ENCODE data around the gene CUX1. TPM values are rescaled to one million over a fixed set of nuclear protein-coding genes. Genes with fewer than 3 reads are reported as not detected.

CUX1 gene
- total RNA-seq, 4 donors from 2014 or later, result 93.8 to 156 (median 112) TPM

DNA sequence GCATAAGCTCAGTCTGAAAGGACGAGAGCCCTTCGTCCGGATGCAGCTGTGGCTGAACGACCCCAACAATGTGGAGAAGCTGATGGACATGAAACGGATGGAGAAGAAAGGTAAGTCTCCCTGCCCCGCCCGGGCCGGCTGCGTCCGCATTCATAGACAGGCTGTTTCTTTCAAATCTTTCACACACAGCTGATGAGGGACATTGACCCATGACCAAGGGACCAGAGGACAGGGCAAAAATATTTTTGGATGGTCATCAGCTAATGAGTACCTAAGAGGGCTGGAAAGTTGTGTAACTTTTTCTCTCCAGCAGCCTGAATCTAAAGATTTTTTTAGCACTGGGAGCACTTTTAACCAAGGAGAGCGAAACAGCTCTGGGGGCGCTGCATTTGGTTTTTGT lies 416.7 kb downstream of the CUX1 start:
- DNase-seq, result no peak
- no peaks in the 10 kb centered on the region for H3K9me3 ChIP-seq
- H3K4me3 ChIP-seq (replicated peaks in 1 of 3), result no peak overlapping the region
- no peak overlapping the region for H3K27ac ChIP-seq
- H3K36me3 ChIP-seq, result peaks cover 1 to 18% of the 10 kb centered on the region in 2 donors
- H3K4me1 ChIP-seq, result no peaks in the 10 kb centered on the region
- intact Hi-C loops (cut with DNase I), result loop anchor here (10.0 kb wide), 1 partner anchor 419 kb away; the partner anchor contains the start of gene CUX1
- TF ChIP-seq POLR2A (IDR thresholded peaks at IDR 0.05), result no peak
- TF ChIP-seq, protein P1, sequence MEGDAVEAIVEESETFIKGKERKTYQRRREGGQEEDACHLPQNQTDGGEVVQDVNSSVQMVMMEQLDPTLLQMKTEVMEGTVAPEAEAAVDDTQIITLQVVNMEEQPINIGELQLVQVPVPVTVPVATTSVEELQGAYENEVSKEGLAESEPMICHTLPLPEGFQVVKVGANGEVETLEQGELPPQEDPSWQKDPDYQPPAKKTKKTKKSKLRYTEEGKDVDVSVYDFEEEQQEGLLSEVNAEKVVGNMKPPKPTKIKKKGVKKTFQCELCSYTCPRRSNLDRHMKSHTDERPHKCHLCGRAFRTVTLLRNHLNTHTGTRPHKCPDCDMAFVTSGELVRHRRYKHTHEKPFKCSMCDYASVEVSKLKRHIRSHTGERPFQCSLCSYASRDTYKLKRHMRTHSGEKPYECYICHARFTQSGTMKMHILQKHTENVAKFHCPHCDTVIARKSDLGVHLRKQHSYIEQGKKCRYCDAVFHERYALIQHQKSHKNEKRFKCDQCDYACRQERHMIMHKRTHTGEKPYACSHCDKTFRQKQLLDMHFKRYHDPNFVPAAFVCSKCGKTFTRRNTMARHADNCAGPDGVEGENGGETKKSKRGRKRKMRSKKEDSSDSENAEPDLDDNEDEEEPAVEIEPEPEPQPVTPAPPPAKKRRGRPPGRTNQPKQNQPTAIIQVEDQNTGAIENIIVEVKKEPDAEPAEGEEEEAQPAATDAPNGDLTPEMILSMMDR (IDR thresholded peaks at IDR 0.05), result no peak
- 89 to 91% methylated on average over 11 to 12 of the region's 12 CpGs for WGBS, 2 donors
- H3K27me3 ChIP-seq, result no peaks in the 10 kb centered on the region

- no peak overlapping the region for H3K27ac ChIP-seq
- no peak overlapping the region for H3K4me3 ChIP-seq (replicated peaks in 1 of 3)
- intact Hi-C loops (cut with DNase I), result loop anchor here (5.0 to 10.0 kb wide), 3 partner anchors 420 to 633 kb away; partner anchors contain the start of gene CUX1
- H3K4me1 ChIP-seq, result no peaks in the 10 kb centered on the region
- TF ChIP-seq, protein P1 (IDR thresholded peaks at IDR 0.05), result no peak
- no peak for TF ChIP-seq POLR2A (IDR thresholded peaks at IDR 0.05)
- H3K36me3 ChIP-seq, result peaks cover 10 to 24% of the 10 kb centered on the region in 2 donors
- no peaks in the 10 kb centered on the region for H3K27me3 ChIP-seq
- WGBS, 2 donors, result 92 to 95% methylated on average over 17 to 19 of the region's 19 CpGs
- DNase-seq, result no peak
- H3K9me3 ChIP-seq, result no peaks in the 10 kb centered on the region
Observed at GRCh38 chr7:102234801-102235550, 417.6 kb downstream of the CUX1 start.

DNA sequence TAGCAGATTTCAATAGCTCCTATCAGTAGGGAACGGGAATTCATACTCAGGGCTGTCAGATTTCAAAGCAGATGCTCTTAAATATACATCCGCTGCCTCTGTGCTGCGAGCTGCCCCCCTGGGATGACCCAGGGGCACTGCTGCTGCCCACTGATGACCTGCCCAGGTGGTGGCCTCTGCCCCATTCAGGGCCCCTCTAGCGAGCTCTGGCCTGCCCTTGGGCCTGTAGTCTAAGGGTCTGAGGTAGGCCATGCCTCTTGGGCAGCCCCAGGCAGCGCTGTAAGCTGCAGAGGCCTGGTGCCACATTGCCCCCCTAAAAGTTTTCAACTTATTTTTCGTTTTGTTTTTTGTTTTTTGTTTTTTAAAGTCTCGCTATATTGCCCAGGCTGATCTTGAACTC lies 418.7 kb downstream of the CUX1 start:
- H3K4me1 ChIP-seq, result no peaks in the 10 kb centered on the region
- H3K9me3 ChIP-seq, result no peaks in the 10 kb centered on the region
- 90 to 96% methylated on average over 7 of the region's 7 CpGs for WGBS, 2 donors
- H3K27ac ChIP-seq, result no peak overlapping the region
- no peak overlapping the region for H3K4me3 ChIP-seq (replicated peaks in 1 of 3)
- no peaks in the 10 kb centered on the region for H3K27me3 ChIP-seq
- DNase-seq, result no peak
- TF ChIP-seq, protein P1 (IDR thresholded peaks at IDR 0.05), result no peak
- no peak for TF ChIP-seq POLR2A (IDR thresholded peaks at IDR 0.05)
- intact Hi-C loops (cut with DNase I), result loop anchor here (5.0 to 10.0 kb wide), 3 partner anchors 421 to 634 kb away; partner anchors contain the start of gene CUX1
- H3K36me3 ChIP-seq, result peaks cover 12 to 27% of the 10 kb centered on the region in 2 donors

- Histone ChIP-seq H3K27ac (no peak overlapping the region), H3K4me3 (replicated peaks in 1 of 3) (no peak overlapping the region)
Observed at GRCh38 chr7:102236592-102237287, 419.3 kb downstream of the CUX1 start.

More at GRCh38 chr7:102236592-102237287, 419.3 kb downstream of the CUX1 start:
- Histone ChIP-seq H3K9me3 (no peaks in the 10 kb centered on the region), H3K36me3 (peaks cover 17 to 27% of the 10 kb centered on the region in 2 donors), H3K27me3 (no peaks in the 10 kb centered on the region), H3K4me1 (no peaks in the 10 kb centered on the region)
- peak; percentile 50 to 62 for DNase-seq
- TF ChIP-seq, protein P1 (IDR thresholded peaks at IDR 0.05), result peak; percentile 51 to 82 (median 70)
- no peak for TF ChIP-seq POLR2A (IDR thresholded peaks at IDR 0.05)
- 40 to 46% methylated on average over 13 to 14 of the region's 14 CpGs for WGBS, 2 donors
- intact Hi-C loops (cut with DNase I), result loop anchor here (5.0 to 10.0 kb wide), 3 partner anchors 422 to 634 kb away; partner anchors contain the start of gene CUX1
